ENCODE results near the gene LORICRIN. TPM values are rescaled to one million over a fixed set of nuclear protein-coding genes. Genes with fewer than 3 reads are reported as not detected.

LORICRIN gene
- total RNA-seq, 2 donors from 2014 or later = not detected

- H3K27ac ChIP-seq (ENCODE audit: low read depth, low read length) = no peak overlapping the region
Measured at GRCh38 chr1:153250166-153250565, 9.3 kb upstream of the LORICRIN start.

GRCh38 chr1:153251087-153251486 lies 8.4 kb upstream of the LORICRIN start:
- Histone ChIP-seq H3K9ac (ENCODE audit: extremely low read depth, low read length, poor library complexity, severe bottlenecking) (no peak overlapping the region), H3K36me3 (ENCODE audit: control insufficient read depth, insufficient read depth, low read length) (no peaks in the 10 kb centered on the region), H3K27ac (ENCODE audit: low read depth, low read length) (no peak overlapping the region), H3K4me1 (ENCODE audit: control insufficient read depth, insufficient read depth, low read length) (peaks cover 3% of the 10 kb centered on the region), H3K27me3 (ENCODE audit: control insufficient read depth, insufficient read depth, low read length, poor library complexity, severe bottlenecking) (peaks cover 7% of the 10 kb centered on the region), H3K4me3 (ENCODE audit: low read length) (no peak overlapping the region), H3K9me3 (ENCODE audit: control insufficient read depth, low read length) (no peaks in the 10 kb centered on the region)
- Mint-ChIP-seq H3K27me3 (ENCODE audit: insufficient read depth) (peaks cover 21% of the 10 kb centered on the region), H3K27ac (no peak overlapping the region), H3K9me3 (no peaks in the 10 kb centered on the region), H3K4me1 (no peaks in the 10 kb centered on the region), H3K36me3 (ENCODE audit: low read depth) (no peaks in the 10 kb centered on the region), H3K4me3 (no peak overlapping the region)
- 78 to 100% methylated on average over 2 of the region's 2 CpGs for WGBS, 2 experiments (ENCODE audit: insufficient coverage in 1 of 2, insufficient read length in 1 of 2)
- no peak for TF ChIP-seq CTCF (conservative IDR thresholded peaks at IDR 0.05)
- no peak for DNase-seq

More at GRCh38 chr1:153250166-153250565, 9.3 kb upstream of the LORICRIN start:
- H3K27ac Mint-ChIP-seq = no peak overlapping the region
- Histone ChIP-seq H3K27me3 (ENCODE audit: control insufficient read depth, insufficient read depth, low read length, poor library complexity, severe bottlenecking) (peaks cover 4% of the 10 kb centered on the region), H3K9ac (ENCODE audit: extremely low read depth, low read length, poor library complexity, severe bottlenecking) (no peak overlapping the region), H3K4me1 (ENCODE audit: control insufficient read depth, insufficient read depth, low read length) (peaks cover 3% of the 10 kb centered on the region), H3K9me3 (ENCODE audit: control insufficient read depth, low read length) (no peaks in the 10 kb centered on the region), H3K4me3 (ENCODE audit: low read length) (no peak overlapping the region), H3K36me3 (ENCODE audit: control insufficient read depth, insufficient read depth, low read length) (no peaks in the 10 kb centered on the region)
- H3K4me1 Mint-ChIP-seq = no peaks in the 10 kb centered on the region
- H3K4me3 Mint-ChIP-seq = no peak overlapping the region
- no peak for TF ChIP-seq CTCF (conservative IDR thresholded peaks at IDR 0.05)
- 84% methylated on average over 1 of the region's 1 CpG; no CpG with 5 or more reads in 1 of the 2 experiments for WGBS, 2 experiments (ENCODE audit: insufficient coverage in 1 of 2, insufficient read length in 1 of 2)
- no peak for DNase-seq
- no peaks in the 10 kb centered on the region for H3K9me3 Mint-ChIP-seq
- H3K36me3 Mint-ChIP-seq (ENCODE audit: low read depth) = no peaks in the 10 kb centered on the region
- H3K27me3 Mint-ChIP-seq (ENCODE audit: insufficient read depth) = peaks cover 22% of the 10 kb centered on the region

GRCh38 chr1:153251562-153251961 lies 7.9 kb upstream of the LORICRIN start:
- H3K4me3 ChIP-seq (ENCODE audit: low read length) = no peak overlapping the region
- no peaks in the 10 kb centered on the region for H3K4me1 Mint-ChIP-seq
- no peaks in the 10 kb centered on the region for H3K9me3 ChIP-seq (ENCODE audit: control insufficient read depth, low read length)
- 80 to 86% methylated on average over 3 of the region's 3 CpGs for WGBS, 2 experiments (ENCODE audit: insufficient coverage in 1 of 2, insufficient read length in 1 of 2)
- peaks cover 19% of the 10 kb centered on the region for H3K27me3 Mint-ChIP-seq (ENCODE audit: insufficient read depth)
- H3K27ac ChIP-seq (ENCODE audit: low read depth, low read length) = no peak overlapping the region
- no peak for DNase-seq
- no peaks in the 10 kb centered on the region for H3K36me3 ChIP-seq (ENCODE audit: control insufficient read depth, insufficient read depth, low read length)
- peaks cover 7% of the 10 kb centered on the region for H3K27me3 ChIP-seq (ENCODE audit: control insufficient read depth, insufficient read depth, low read length, poor library complexity, severe bottlenecking)
- H3K9ac ChIP-seq (ENCODE audit: extremely low read depth, low read length, poor library complexity, severe bottlenecking) = no peak overlapping the region
- no peak overlapping the region for H3K27ac Mint-ChIP-seq
- H3K9me3 Mint-ChIP-seq = no peaks in the 10 kb centered on the region
- no peak overlapping the region for H3K4me3 Mint-ChIP-seq
- no peaks in the 10 kb centered on the region for H3K36me3 Mint-ChIP-seq (ENCODE audit: low read depth)
- no peak for TF ChIP-seq CTCF (conservative IDR thresholded peaks at IDR 0.05)
- peaks cover 3% of the 10 kb centered on the region for H3K4me1 ChIP-seq (ENCODE audit: control insufficient read depth, insufficient read depth, low read length)
